HG03558 (cell line): ENCODE measurements around the gene USP10.
A peak's percentile ranks its signal among the peaks of the same experiment; 100 is the strongest.

ENCODE experiments used
- ATAC-seq: cut with Tn5 transposase; IDR thresholded peaks from one replicate; pipeline ENCODE4 v1.9.1; 2021; ENCODE audit warnings: moderate number of reproducible peaks; ENCODE audit not compliant: unreplicated experiment; ENCODE audit errors: extremely low read depth

USP10 gene

GRCh38 chr16:84699712-84700445 lies at the start of gene USP10:
Gene USP10, plus strand, starts transcription at chr16:84700000. Its CDS starts 91 bp downstream, at chr16:84700091.
- peak; percentile 64 for ATAC-seq

DNA sequence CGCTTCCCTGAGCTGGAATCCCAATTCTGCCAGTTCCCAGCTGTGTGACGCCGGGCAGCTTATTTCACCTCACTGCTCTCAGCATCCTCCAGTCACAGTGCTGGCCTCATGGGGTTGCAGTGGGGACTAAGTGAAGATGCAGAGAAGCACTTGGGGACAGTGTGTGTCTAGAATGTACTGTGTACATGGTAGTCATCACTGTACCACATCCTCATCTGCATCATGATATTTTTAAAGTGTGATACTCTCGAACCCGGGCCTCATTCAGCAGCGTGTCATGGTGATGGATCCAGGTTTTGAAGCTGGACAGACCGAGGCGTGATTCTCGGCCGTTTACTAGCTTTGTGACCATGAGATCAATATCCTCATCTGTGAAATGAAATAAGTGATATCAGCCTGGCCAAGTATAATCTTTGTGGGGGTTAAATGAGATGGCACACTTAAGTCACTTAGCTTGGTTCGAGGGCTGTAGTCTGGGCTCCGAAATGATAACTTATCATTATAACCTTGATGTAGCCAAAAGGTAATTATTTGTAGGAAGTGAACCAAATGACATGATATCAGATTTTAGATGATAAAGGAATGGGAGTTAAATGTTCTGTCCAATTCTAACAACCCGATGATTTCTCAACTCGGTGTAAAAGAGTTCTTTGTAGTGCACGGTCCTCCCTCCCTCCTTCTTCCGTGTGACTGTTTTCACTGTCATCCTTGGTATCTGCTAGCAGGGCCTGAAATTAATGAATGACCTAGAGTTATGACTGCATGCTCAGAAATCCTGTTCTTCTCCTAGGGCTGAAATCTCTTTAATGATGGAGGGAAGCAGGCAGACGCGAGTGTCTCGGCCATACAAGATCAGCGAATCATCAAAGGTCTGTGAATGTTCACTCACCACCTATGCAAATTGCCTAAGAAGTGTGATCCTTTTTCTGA lies 49.5 kb upstream of the USP10 start:
- ATAC-seq = no peak

DNA sequence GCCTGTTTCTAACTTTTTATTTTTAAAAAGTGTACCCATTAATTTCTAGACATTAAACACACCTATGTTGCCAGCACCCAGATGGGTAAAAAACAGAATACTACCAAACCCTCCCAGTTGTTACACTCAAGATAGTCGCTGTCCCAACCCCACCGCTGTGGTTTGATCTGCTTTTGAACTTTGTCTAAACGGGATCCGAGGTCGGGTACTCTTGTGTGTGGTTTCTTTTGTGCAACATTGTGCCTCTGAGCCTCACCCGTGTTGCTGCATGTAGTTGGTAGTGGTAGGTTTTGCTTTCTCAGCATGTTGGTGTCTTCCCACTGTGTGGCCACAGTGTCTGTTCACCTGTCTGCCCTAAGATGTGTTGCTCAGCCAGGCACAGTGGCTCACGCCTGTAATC lies 47.2 kb upstream of the USP10 start:
- ATAC-seq = no peak

- no peak for ATAC-seq
Measured at GRCh38 chr16:84654238-84654637, 45.6 kb upstream of the USP10 start.

DNA sequence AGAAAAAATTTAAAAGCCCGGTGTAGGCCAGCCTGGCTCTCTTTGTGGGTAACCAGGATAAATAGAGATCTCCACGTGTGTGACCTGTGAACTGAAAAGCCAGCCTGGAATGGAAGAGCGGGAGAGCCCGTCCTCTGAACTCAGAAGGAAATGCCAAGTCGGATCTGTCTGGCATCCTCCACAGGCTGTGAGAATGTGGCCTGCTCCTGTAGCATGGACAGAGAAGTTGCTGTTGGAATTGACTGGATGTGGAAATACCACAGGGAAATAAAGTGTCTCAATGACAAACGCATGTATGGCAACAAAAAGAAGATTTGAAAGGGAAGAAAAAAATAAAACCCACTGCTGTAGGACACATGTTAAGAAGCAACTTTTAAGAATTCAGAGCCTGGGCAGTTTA lies 44.8 kb upstream of the USP10 start:
- ATAC-seq = no peak

- no peak for ATAC-seq
Measured at GRCh38 chr16:84656649-84657048, 43.2 kb upstream of the USP10 start.

DNA sequence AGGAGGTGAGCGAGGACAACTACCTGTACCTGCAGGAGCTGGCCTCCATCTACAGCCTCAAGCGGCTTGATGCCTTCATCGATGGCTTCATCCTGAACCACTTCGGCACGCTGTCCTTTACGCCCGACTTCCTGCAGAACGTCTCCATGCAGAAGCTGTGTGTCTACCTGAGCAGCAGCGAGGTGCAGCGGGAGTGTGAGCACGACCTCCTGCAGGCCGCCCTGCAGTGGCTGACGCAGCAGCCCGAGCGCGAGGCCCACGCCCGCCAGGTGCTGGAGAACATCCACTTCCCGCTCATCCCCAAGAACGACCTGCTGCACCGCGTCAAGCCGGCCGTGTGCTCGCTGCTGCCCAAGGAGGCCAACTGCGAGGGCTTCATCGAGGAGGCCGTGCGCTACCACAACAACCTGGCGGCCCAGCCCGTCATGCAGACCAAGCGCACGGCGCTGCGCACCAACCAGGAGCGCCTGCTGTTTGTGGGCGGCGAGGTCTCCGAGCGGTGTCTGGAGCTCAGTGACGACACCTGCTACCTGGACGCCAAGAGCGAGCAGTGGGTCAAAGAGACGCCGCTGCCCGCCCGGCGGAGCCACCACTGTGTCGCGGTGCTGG lies 42.5 kb upstream of the USP10 start:
- ATAC-seq = no peak

- ATAC-seq = no peak
Measured at GRCh38 chr16:84658690-84659089, 41.1 kb upstream of the USP10 start.

- no peak for ATAC-seq
Measured at GRCh38 chr16:84659656-84660300, 40.0 kb upstream of the USP10 start.

DNA sequence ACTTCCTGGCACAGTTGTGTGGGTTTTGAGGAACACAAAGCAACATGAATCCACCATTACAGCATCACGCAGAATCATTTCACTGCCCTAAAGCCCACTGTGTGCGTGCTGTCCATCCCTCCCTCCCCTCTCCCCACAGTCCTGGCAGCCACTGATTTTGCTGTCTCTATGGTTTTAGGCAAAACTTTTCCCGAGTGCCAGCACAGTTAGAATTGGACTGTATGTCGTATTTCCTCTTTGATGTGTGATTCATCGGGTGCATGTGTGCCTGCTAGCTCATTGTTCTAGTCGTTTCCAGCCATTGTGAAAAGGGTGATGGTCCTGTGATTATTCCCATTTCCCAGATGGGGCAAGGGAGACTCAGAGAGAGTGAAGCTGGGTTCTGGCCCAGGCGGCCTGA lies 38.8 kb upstream of the USP10 start:
- no peak for ATAC-seq

DNA sequence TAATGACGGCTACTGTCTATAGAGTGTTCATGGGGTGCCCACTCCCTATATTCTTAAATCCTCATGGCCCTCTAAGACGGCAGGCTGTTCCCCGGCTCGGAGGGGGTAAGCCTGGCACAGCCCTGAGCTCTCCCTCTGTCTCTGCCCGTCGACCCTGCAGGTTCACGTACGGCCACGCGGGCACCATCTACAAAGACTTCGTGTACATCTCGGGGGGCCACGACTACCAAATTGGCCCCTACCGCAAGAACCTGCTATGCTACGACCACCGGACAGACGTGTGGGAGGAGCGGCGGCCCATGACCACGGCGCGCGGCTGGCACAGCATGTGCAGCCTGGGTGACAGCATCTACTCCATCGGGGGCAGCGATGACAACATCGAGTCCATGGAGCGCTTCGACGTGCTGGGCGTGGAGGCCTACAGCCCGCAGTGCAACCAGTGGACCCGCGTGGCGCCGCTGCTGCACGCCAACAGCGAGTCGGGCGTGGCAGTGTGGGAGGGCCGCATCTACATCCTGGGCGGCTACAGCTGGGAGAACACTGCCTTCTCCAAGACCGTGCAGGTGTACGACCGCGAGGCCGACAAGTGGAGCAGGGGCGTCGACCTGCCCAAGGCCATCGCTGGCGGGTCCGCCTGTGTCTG lies 38.3 kb upstream of the USP10 start:
- no peak for ATAC-seq

GRCh38 chr16:84662471-84662870 lies 37.3 kb upstream of the USP10 start:
- ATAC-seq = no peak

GRCh38 chr16:84663433-84664101 lies 36.2 kb upstream of the USP10 start:
- ATAC-seq = no peak

DNA sequence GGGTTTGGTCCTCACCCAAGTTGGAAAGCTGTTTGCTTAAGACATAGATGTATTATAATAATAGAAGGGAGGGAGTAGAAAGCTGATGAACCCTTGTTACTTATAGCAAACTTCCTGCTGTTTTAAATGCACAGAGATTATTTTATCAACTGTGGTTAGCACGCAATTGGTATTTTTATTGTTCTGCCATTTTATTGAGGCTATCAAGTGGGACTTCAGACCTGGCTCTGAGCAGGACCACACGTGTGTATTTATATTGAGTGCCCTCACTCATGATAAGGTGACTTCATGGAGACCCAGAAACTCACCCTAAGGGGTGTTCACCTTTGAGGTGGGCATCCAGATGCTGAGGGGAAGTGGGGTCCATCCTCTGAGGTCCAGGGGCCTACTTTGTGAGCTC lies 34.4 kb upstream of the USP10 start:
- no peak for ATAC-seq

GRCh38 chr16:84665843-84666242 lies 34.0 kb upstream of the USP10 start:
- no peak for ATAC-seq

DNA sequence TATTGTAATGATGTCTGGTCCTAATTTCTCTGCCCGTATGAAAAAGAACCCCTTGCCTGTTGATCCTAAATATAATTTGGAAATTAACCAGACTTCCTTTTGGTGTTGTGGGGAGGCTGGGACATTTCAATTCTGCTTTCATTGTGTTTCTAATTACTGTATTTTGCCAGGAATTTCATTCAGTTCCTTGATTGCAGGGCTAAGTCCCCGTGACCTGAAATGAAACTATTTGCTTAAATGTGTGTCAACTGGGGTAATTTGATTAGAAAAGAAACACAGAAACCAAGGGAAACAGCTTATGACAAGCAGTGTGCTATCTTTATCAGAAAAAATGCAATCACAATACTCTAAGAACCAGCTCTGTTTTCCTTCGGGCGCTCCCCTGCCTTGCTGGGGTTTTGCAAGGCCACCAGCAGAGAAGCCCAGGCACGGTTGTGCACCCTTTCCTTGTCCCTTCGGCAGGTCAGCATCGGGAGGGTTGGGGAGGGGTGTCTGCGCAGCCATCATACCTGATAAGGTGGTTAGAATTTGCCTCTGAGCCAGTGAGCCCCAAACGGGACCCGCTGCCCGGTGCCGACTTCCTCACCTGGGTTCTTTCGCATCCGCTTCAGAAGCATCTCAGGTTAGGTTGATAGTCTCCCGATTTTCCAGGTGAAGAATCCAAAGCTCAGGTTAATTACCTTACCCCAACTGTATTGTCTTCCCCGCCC lies 32.0 kb upstream of the USP10 start:
- no peak for ATAC-seq

DNA sequence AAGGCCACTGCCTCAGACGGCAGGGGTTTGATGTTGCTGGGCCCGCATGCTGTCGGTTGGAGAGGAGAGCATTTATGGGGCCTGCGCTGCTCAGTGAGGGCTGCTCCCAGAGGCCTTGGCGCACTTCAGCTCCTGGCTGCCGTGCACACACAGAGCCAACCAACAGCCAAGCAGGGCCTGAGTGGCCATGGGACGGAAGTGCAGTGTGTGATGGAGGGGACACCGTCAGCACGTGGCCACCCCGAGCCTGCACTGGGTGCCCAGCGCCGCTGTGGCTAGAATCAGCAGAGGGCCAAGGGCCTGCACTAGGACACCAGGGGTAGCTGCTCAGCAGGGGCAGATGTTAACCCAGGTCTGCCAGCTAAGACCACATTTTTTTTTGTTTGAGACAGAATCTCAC lies 29.7 kb upstream of the USP10 start:
- ATAC-seq = no peak

DNA sequence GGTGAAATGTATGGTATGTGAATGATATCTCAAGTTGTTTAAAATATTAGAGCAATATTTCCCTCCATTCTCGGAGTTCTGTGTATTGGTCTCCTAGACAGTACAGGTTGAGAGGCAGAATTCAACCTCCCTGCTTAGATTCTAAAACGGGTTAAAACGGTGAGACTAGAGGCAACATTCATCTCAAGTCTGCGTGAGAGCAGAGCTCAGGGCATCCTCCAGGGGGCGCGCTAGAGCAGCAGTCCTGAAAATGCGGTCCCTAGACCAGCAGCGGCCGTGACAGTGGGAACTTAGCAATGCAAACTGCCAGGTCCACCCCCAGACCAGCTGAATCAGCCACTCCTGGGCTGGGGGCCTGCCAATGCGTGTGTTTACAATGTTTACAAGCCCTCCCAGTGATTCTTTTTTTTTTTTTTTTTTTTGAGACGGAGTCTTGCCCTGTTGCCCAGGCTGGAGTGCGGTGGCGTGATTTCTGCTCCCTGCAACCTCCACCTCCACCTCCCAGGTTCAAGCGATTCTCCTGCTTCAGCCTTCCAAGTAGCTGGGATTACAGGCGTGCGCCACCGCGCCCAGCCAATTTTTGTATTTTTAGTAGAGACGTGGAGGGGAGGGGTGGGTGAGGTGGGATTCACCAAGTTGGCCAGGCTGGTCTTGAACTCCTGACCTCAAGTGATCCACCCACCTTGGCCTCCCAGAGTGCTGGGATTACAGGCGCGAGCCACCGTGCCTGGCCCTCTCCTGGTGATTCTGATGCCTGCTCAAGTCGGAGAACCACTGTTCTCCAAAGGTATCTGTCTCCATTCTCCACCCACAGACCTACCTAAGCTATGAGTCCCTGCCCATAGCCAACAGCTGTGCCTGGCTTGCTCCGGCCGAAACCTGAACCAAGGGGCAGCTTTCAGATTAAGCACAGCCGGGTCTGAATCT lies 27.3 kb upstream of the USP10 start:
- ATAC-seq = no peak
